AG10803 (cell line): Measurements from ENCODE around the gene CTDSPL.

Experiments used
- DNase-seq: peaks from one replicate; pipeline ENCODE4 v3.0.0; 2010; ENCODE audit warnings: low read depth
- H3K4me3 ChIP-seq: 2 replicates; pipeline ENCODE4 v1.5.1; 2011; ENCODE audit warnings: mild to moderate bottlenecking, low read length, control low read depth
- CTCF ChIP-seq: conservative IDR thresholded peaks from 2 replicates; pipeline ENCODE4 v1.5.1; 2011; ENCODE audit warnings: mild to moderate bottlenecking, low read length, control low read depth, inconsistent platforms

The CTDSPL gene

GRCh38 chr3:37992271-37993066, 130.8 kb downstream of the CTDSPL start:
- no peak for TF ChIP-seq CTCF
- DNase-seq, result no peak
- no peak overlapping the region for H3K4me3 ChIP-seq

GRCh38 chr3:37993067-37993455, 131.4 kb downstream of the CTDSPL start:
- TF ChIP-seq CTCF, result no peak
- no peak for DNase-seq
- H3K4me3 ChIP-seq, result no peak overlapping the region

- no peak for TF ChIP-seq CTCF
- DNase-seq, result no peak
- H3K4me3 ChIP-seq, result peak overlapping the region; percentile 76
These were observed 131.8 kb downstream of the CTDSPL start for GRCh38 chr3:37993460-37993819.

GRCh38 chr3:37993820-37994638, 132.3 kb downstream of the CTDSPL start:
- peak; percentile 75 for DNase-seq
- H3K4me3 ChIP-seq, result peak overlapping the region; percentile 76
- no peak; the same call in 1 of the 2 replicates for TF ChIP-seq CTCF

GRCh38 chr3:37994639-37994972, 132.9 kb downstream of the CTDSPL start:
- TF ChIP-seq CTCF, result no peak
- peak overlapping the region; percentile 76 for H3K4me3 ChIP-seq
- no peak for DNase-seq

GRCh38 chr3:37995652-37996641, 134.3 kb downstream of the CTDSPL start:
- DNase-seq, result no peak

More at GRCh38 chr3:37995652-37996641, 134.3 kb downstream of the CTDSPL start:
- H3K4me3 ChIP-seq, result no peak overlapping the region
- no peak for TF ChIP-seq CTCF
